Liver (tissue), 3 donors: Measurements from ENCODE around the gene PRKCD.

Experiments used
- FOXA1 ChIP-seq: IDR thresholded peaks from 2 replicates; pipeline ENCODE4 v1.6.1; 2016; ENCODE audit warnings: antibody characterized with exemption
- GABPA ChIP-seq, 2 donors: IDR thresholded peaks in 1 of 2; conservative IDR thresholded peaks in 1 of 2; 2 replicates each; pipeline ENCODE4 v1.6.1; 2016; ENCODE audit warnings: antibody characterized with exemption in 2 of 2, mild to moderate bottlenecking in 1 of 2, moderate library complexity in 1 of 2
- RAD21 ChIP-seq, 2 donors: IDR thresholded peaks; 2 replicates each; pipeline ENCODE4 v1.6.1; 2016; ENCODE audit warnings: antibody characterized with exemption in 2 of 2, mild to moderate bottlenecking in 2 of 2
- SP1 ChIP-seq: IDR thresholded peaks from 2 replicates; pipeline ENCODE4 v1.6.1; 2018; ENCODE audit warnings: antibody characterized with exemption, mild to moderate bottlenecking
- TAF1 ChIP-seq: conservative IDR thresholded peaks from 2 replicates; pipeline ENCODE4 v1.6.1; 2016; ENCODE audit warnings: antibody characterized with exemption, mild to moderate bottlenecking
- YY1 ChIP-seq: IDR thresholded peaks from 2 replicates; pipeline ENCODE4 v1.6.1; 2016; ENCODE audit warnings: antibody characterized with exemption, mild to moderate bottlenecking
- TF ChIP-seq, protein P1 (sequence below): fragments of 150-350 bp; IDR thresholded peaks from 2 replicates; pipeline ENCODE4 v1.5.1; 2017; ENCODE audit warnings: improper control_type of control experiment, low read depth, low read length; ENCODE audit not compliant: missing input control
- TF ChIP-seq, protein P2 (sequence below): IDR thresholded peaks from 2 replicates; pipeline ENCODE4 v1.6.1; 2016; ENCODE audit warnings: antibody characterized with exemption
- TF ChIP-seq, protein P3 (sequence below): IDR thresholded peaks from 2 replicates; pipeline ENCODE4 v1.6.1; 2016; ENCODE audit warnings: antibody characterized with exemption, mild to moderate bottlenecking
- donor health status: healthy.
- donor health status: healthy.

DNA sequence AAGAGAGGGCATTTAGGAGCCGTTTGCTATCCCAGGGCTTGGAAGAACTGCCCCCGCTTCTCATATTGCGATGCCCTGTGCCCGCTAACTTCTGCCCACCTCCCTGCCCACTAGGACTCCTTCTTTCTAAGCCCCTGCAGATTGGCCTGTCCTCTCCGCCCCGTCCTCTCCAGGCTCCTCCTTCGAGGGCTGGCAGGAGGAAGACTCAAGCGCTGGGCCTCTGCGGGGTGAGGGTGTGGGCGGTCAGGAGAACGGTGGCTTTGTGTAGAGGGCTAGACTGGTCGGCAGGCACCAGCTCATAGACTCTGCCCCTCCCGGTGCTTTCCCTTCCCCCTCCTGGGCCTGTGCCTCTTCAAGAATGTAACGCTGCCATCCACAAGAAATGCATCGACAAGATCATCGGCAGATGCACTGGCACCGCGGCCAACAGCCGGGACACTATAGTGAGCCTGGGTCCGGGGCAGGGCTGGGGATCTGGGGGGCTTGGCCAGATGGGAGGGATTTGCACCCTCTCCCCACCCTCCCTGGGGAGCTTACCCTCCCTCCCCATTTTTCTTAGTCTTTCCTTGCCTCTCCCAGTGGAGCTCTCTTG, 21.9 kb downstream of the PRKCD start:
- TF ChIP-seq, protein P1, sequence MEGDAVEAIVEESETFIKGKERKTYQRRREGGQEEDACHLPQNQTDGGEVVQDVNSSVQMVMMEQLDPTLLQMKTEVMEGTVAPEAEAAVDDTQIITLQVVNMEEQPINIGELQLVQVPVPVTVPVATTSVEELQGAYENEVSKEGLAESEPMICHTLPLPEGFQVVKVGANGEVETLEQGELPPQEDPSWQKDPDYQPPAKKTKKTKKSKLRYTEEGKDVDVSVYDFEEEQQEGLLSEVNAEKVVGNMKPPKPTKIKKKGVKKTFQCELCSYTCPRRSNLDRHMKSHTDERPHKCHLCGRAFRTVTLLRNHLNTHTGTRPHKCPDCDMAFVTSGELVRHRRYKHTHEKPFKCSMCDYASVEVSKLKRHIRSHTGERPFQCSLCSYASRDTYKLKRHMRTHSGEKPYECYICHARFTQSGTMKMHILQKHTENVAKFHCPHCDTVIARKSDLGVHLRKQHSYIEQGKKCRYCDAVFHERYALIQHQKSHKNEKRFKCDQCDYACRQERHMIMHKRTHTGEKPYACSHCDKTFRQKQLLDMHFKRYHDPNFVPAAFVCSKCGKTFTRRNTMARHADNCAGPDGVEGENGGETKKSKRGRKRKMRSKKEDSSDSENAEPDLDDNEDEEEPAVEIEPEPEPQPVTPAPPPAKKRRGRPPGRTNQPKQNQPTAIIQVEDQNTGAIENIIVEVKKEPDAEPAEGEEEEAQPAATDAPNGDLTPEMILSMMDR, result no peak
- TF ChIP-seq RAD21 (IDR thresholded peaks at IDR 0.05), result no peak
- TF ChIP-seq, protein P2, sequence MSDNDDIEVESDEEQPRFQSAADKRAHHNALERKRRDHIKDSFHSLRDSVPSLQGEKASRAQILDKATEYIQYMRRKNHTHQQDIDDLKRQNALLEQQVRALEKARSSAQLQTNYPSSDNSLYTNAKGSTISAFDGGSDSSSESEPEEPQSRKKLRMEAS, result no peak
- no peak for TF ChIP-seq TAF1
- TF ChIP-seq YY1, result no peak
- TF ChIP-seq, protein P3, sequence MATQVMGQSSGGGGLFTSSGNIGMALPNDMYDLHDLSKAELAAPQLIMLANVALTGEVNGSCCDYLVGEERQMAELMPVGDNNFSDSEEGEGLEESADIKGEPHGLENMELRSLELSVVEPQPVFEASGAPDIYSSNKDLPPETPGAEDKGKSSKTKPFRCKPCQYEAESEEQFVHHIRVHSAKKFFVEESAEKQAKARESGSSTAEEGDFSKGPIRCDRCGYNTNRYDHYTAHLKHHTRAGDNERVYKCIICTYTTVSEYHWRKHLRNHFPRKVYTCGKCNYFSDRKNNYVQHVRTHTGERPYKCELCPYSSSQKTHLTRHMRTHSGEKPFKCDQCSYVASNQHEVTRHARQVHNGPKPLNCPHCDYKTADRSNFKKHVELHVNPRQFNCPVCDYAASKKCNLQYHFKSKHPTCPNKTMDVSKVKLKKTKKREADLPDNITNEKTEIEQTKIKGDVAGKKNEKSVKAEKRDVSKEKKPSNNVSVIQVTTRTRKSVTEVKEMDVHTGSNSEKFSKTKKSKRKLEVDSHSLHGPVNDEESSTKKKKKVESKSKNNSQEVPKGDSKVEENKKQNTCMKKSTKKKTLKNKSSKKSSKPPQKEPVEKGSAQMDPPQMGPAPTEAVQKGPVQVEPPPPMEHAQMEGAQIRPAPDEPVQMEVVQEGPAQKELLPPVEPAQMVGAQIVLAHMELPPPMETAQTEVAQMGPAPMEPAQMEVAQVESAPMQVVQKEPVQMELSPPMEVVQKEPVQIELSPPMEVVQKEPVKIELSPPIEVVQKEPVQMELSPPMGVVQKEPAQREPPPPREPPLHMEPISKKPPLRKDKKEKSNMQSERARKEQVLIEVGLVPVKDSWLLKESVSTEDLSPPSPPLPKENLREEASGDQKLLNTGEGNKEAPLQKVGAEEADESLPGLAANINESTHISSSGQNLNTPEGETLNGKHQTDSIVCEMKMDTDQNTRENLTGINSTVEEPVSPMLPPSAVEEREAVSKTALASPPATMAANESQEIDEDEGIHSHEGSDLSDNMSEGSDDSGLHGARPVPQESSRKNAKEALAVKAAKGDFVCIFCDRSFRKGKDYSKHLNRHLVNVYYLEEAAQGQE, result no peak
- no peak for TF ChIP-seq GABPA (IDR thresholded peaks at IDR 0.05 in 1 of 2, conservative IDR thresholded peaks at IDR 0.05 in 1 of 2)
- no peak for TF ChIP-seq SP1
- TF ChIP-seq FOXA1, result no peak
